Subcutaneous adipose tissue (tissue), 4 donors: Measurements from ENCODE around the gene ABCA9. TPM values are rescaled to one million over a fixed set of nuclear protein-coding genes. Genes with fewer than 3 reads are reported as not detected.

Experiments used
- total RNA-seq, 4 donors: library from RNA; depleted of rRNA; stranded (reverse); fragments of >200 nt; gene quantifications; one replicate each; pipeline ENCODE4 v1.1.0, GENCODE V29; 2016
- TF ChIP-seq, protein P1 (sequence below): fragments of 450-650 bp; IDR thresholded peaks from one replicate; pipeline ENCODE4 v1.5.1; 2016; ENCODE audit warnings: low read depth, mild to moderate bottlenecking, control low read depth, antibody characterized with exemption, moderate library complexity

The ABCA9 gene
- total RNA-seq, 4 donors from 2014 or later: 85.8 to 124 (median 98.8) TPM

DNA sequence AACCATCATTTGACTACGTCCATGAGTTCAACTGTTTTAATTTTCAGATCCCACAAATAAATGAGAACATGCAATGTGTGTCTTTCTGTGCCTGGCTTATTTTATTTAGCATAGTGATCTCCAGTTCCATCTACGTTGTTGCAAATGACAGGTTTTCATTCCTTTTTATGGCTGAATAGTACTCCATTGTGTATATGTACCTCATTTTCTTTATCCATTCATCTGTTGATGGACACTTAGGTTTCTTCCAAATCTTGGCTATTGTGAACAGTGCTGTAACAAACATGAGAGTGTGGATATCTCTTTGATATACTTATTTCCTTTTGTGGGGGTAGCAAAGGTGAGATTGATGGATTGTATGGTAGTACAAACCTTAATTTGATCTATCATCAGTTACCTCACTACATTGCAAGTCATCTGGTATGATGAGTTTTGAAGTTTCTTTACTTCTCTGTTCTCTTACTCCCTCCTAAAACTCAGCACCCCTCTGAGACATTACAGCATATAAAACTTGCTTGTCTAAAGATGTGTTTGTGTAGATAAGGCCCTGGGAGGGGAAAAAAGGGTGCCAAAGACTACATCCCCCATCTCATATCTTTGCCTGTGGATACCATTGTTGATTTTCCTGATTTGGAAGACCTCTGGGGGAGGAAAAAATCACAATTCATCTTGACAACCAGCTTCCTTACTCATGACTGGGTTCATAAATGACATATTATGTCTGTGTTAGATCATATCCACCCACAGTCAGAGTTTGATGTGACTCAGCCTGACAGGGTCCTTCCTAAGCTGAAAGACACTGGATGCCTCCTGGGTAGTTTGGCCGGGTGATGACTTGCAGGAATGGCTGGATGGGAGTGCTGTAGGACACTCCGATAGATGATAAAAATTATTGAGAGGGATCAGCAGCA, 47.6 kb downstream of the ABCA9 start:
- TF ChIP-seq, protein P1, sequence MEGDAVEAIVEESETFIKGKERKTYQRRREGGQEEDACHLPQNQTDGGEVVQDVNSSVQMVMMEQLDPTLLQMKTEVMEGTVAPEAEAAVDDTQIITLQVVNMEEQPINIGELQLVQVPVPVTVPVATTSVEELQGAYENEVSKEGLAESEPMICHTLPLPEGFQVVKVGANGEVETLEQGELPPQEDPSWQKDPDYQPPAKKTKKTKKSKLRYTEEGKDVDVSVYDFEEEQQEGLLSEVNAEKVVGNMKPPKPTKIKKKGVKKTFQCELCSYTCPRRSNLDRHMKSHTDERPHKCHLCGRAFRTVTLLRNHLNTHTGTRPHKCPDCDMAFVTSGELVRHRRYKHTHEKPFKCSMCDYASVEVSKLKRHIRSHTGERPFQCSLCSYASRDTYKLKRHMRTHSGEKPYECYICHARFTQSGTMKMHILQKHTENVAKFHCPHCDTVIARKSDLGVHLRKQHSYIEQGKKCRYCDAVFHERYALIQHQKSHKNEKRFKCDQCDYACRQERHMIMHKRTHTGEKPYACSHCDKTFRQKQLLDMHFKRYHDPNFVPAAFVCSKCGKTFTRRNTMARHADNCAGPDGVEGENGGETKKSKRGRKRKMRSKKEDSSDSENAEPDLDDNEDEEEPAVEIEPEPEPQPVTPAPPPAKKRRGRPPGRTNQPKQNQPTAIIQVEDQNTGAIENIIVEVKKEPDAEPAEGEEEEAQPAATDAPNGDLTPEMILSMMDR: no peak

DNA sequence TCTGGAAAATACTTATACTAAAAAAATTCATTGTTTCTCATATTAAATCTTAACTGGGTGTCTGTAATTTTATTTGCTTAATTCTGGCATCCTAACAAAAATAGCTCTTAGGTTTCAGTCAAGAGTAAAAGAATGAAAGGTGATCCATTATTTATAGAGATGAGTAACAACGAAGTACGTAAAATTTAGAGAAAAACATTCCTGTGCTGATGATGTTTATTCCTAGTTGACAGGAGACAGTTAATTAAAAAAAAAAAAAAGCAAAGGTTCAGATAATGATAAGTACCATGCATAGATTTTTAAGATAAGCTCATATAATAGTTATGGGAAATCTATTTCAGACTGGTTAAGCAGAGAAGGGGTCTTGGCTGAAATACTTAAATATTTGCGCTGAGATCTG, 50.8 kb downstream of the ABCA9 start:
- TF ChIP-seq, protein P1: no peak

DNA sequence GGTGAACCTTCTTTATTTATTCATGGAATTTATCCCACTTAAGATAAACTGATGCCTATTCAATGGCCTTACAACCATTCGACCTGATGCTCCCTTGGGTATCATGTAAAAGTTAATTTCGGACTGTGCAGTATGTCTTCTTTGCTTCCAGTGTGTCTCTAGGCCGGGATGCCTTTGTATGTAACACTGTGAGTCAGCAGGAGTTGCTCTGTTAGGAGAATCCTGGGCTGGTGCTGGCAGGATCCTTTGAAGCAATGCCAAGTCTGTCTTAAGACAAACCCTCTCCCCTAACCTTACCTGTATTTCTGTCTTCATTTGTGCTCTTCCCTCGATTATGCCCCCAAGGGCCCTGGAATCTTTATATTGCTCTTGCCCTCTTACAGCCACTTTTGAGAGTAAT, 67.6 kb downstream of the ABCA9 start:
- TF ChIP-seq, protein P1: no peak

DNA sequence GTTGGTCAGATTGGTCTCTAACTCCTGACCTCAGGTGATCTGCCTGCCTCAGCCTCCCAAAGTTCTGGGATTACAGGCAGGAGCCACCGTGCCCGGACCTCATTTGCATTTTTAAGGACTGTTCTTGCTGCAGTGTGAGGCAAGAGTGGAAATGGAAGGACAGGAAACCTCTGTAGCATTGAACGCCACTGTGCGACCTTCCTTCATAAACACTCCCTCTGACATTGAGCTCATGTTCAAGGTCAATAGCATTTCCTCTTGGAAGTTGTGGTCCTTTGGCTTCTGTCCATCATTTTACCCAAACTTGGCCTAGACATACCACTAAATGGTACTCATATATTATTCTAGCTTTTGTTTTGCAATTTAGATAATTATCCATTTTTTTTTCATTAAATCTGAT, 72.8 kb downstream of the ABCA9 start:
- TF ChIP-seq, protein P1: no peak

DNA sequence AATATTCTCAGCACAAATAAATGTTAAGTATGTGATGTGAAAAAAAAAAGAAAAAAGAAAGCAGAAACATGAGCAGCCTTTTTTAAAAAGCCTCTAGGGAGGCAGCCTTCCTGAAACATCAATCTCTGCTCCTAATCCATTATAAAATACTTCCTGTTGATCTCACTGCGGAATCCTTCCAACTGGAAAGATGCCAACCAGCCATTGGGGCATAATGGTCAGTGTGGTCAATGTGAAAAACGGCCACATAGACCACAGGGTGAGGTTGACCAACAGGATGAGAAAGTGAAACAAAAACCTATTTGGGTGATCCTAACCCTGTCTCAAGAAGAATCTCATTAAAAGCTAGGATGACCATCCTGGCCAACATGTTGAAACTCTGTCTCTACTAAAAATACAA, 79.4 kb downstream of the ABCA9 start:
- TF ChIP-seq, protein P1: no peak

DNA sequence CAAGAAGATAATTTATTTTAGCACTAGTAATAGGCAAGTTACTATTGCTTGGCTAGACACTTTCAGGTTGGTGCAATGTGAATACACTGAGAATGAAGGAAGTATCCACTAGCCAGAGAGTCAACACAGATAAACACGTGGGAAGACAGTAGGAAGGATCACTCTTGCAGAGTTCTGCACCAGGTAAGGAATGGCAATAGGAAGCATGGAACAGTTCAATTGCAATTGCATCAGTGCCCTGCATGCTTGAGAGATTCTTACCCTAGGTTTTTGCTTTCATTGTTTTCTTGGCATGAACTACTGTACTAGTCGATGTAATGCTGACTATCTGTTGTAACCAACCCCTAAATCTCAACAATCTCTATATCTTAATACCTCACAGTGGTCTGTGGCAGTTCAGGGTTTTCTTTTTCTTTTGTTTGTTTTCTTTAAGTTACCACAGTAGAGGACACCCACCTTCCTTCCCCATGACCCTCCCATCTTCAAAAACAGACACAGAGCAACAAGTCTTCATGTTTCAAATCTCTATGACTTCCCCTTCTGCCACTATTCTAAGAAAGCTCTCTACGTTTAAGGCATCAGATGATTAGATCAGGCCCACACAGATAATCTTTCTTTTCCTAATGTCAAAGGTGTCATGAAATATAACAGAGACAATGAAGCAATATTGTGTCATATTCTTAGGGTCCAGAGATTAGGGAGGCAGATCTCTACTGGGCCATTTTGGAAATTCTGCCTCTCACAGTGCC, 87.5 kb downstream of the ABCA9 start:
- TF ChIP-seq, protein P1: no peak

DNA sequence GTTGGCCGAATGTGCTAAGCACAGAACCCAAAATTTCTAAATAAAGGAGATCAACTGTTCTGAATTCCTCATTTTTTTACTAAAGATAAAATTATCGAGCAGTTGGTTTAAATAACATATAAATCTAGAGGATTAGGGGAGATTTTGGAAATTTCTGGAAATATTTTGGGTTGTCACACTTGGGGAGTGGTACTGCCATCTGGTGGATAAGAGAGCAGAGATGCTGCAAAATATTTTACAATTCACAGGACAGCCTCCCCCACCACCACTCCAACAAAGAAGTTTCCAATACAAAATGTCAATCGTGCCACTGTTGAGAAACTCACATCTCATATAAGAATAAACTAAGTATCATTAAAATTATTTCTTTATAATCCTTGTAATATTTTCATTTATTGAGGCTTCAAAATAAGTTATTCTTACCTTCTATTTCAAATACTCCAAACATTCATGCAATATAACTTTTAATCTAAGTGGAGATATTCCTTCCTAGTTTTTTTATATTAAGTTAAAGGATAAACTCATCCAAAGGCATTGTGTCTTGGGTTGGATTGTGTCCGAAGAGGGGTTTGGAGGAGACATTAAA, 88.5 kb downstream of the ABCA9 start:
- TF ChIP-seq, protein P1: no peak
